B cell (primary cell): ENCODE measurements around the gene OXCT1. TPM values are rescaled to one million over a fixed set of nuclear protein-coding genes. Genes with fewer than 3 reads are reported as not detected.

Experiments
- ATAC-seq: fragments of 200-7000 bp; cut with Tn5 transposase; one replicate; pipeline ENCODE4 v1.10.0; 2021; ENCODE audit warnings: low read depth, mild to moderate bottlenecking, moderate number of reproducible peaks, moderate library complexity
- CTCF ChIA-PET: fragments of 350-600 bp; sonication (Branson Sonifier 250); formaldehyde crosslinking; loops from one replicate; lab custom pipeline; 2021; ENCODE audit warnings: antibody characterized with exemption, inconsistent platforms; lab: Charles Lee
- POLR2A ChIA-PET: fragments of 350-600 bp; sonication (Branson Sonifier 250); formaldehyde crosslinking; loops from one replicate; lab custom pipeline; 2021; ENCODE audit warnings: antibody characterized with exemption; lab: Charles Lee
- DNase-seq: peaks from one replicate; pipeline ENCODE4 v3.0.0; 2013
- H2AFZ ChIP-seq: 2 replicates; pipeline ENCODE4 v1.6.1; 2012; ENCODE audit warnings: mild to moderate bottlenecking, low read depth, low read length; ENCODE audit not compliant: insufficient read depth, poor library complexity, severe bottlenecking
- H3K27ac ChIP-seq, 2 donors: 1 replicate in 1 of 2; 2 replicates in 1 of 2; pipeline ENCODE4 v1.5.1; 2012 to 2013; ENCODE audit warnings: low read length in 2 of 2, mild to moderate bottlenecking in 2 of 2, moderate library complexity in 1 of 2
- H3K27me3 ChIP-seq, 4 experiments: fragments of 200-600 bp in 1 of 4; sonication (generic) in 1 of 4; replicated peaks in 1 of 4; 1 replicate in 2 of 4; 2 replicates in 2 of 4; pipeline versions ENCODE4 v1.6.1 to v1.7.0; 2013 to 2016; ENCODE audit warnings: low read length in 3 of 4, mild to moderate bottlenecking in 2 of 4, mixed read lengths in 1 of 4, moderate library complexity in 1 of 4; ENCODE audit not compliant: insufficient read depth in 4 of 4, control insufficient read depth in 3 of 4; ENCODE audit errors: control extremely low read depth in 1 of 4
- H3K36me3 ChIP-seq, 2 experiments: replicated peaks in 1 of 2; 1 replicate in 1 of 2; 2 replicates in 1 of 2; pipeline versions ENCODE4 v1.6.1 to v1.7.1; 2013; ENCODE audit warnings: low read length in 1 of 2; ENCODE audit not compliant: insufficient read depth in 2 of 2, control insufficient read depth in 1 of 2; ENCODE audit errors: control extremely low read depth in 1 of 2, extremely low read depth in 1 of 2
- H3K4me1 ChIP-seq, 2 donors: fragments of 200-600 bp in 1 of 2; sonication (generic) in 1 of 2; 1 replicate in 1 of 2; 2 replicates in 1 of 2; pipeline versions ENCODE4 v1.5.1 to v1.6.1; 2013 to 2017; ENCODE audit warnings: low read length in 2 of 2; ENCODE audit not compliant: control insufficient read depth in 2 of 2, insufficient read depth in 2 of 2
- H3K4me2 ChIP-seq: replicated peaks from 2 replicates; pipeline ENCODE3; 2012; ENCODE audit warnings: mild to moderate bottlenecking, low read depth, low read length; ENCODE audit not compliant: poor library complexity, severe bottlenecking
- H3K4me3 ChIP-seq, 5 experiments: fragments of 200-600 bp in 1 of 5; sonication (generic) in 1 of 5; 1 replicate in 3 of 5; 2 replicates in 2 of 5; pipeline versions ENCODE4 v1.5.1 to v1.7.0; 2011 to 2016; ENCODE audit warnings: low read length in 4 of 5, mild to moderate bottlenecking in 4 of 5, low read depth in 2 of 5, control low read depth in 1 of 5, moderate library complexity in 1 of 5; ENCODE audit not compliant: insufficient read depth in 1 of 5; ENCODE audit errors: control extremely low read depth in 1 of 5, extremely low read depth in 1 of 5
- H3K79me2 ChIP-seq: fragments of 200-600 bp; sonication (generic); one replicate; pipeline ENCODE4 v1.6.0; 2016; ENCODE audit warnings: low read length; ENCODE audit not compliant: control insufficient read depth, insufficient read depth
- H3K9ac ChIP-seq: fragments of 200-600 bp; sonication (generic); 2 replicates; pipeline ENCODE4 v1.6.1; 2017; ENCODE audit warnings: mild to moderate bottlenecking, low read length, moderate library complexity
- H3K9me3 ChIP-seq, 3 donors: one replicate each; pipeline versions ENCODE4 v1.6.1 to v1.7.1; 2013; ENCODE audit warnings: low read length in 2 of 3; ENCODE audit not compliant: control insufficient read depth in 2 of 3, insufficient read depth in 1 of 3; ENCODE audit errors: control extremely low read depth in 1 of 3
- H4K20me1 ChIP-seq: 2 replicates; pipeline ENCODE4 v1.6.0; 2012; ENCODE audit warnings: mild to moderate bottlenecking, low read length; ENCODE audit not compliant: insufficient read depth, control insufficient read depth, poor library complexity, severe bottlenecking
- H3K27ac Mint-ChIP-seq: one replicate; pipeline ENCODE4 v1.8.0; 2021; ENCODE audit warnings: mixed read lengths
- H3K27me3 Mint-ChIP-seq: one replicate; pipeline ENCODE4 v1.8.0; 2021; ENCODE audit warnings: mixed read lengths
- H3K4me1 Mint-ChIP-seq: one replicate; pipeline ENCODE4 v1.8.0; 2021; ENCODE audit warnings: mixed read lengths
- H3K4me3 Mint-ChIP-seq: one replicate; pipeline ENCODE4 v1.8.0; 2021; ENCODE audit warnings: mixed read lengths
- H3K9me3 Mint-ChIP-seq: one replicate; pipeline ENCODE4 v1.8.0; 2022; ENCODE audit warnings: mixed read lengths; ENCODE audit not compliant: insufficient read depth
- EZH2 ChIP-seq: IDR thresholded peaks from 2 replicates; pipeline ENCODE4 v1.6.1; 2012; ENCODE audit warnings: borderline replicate concordance, low read depth, mild to moderate bottlenecking, moderate library complexity, low read length; ENCODE audit not compliant: insufficient read depth, poor library complexity, severe bottlenecking
- WGBS: methylation state at CpG from one replicate; pipeline ENCODE4 v1.1.5; 2013; ENCODE audit warnings: missing lambda C conversion rate; ENCODE audit not compliant: insufficient coverage; 5-methylcytosine and 5-hydroxymethylcytosine counted together
- intact Hi-C: fragments of 100-400 bp; cut with micrococcal nuclease; formaldehyde crosslinking; loops from one replicate; pipeline ENCODE4 v1.10.0; 2022
- polyA plus RNA-seq: library from polyadenylated mRNA; depleted of rRNA; stranded (reverse); fragments of >200 nt; gene quantifications from 2 replicates; pipeline ENCODE4 v1.2.3, GENCODE V29; 2012
- total RNA-seq, 2 donors: library from RNA; stranded (reverse); fragments of 120-200 nt in 1 of 2; gene quantifications; 1 replicate in 1 of 2; 2 replicates in 1 of 2; pipeline versions ENCODE4 v1.2.3 to v1.2.4, GENCODE V29; 2013 to 2022
- TF ChIP-seq, protein P1 (sequence below): fragments of 200-600 bp; IDR thresholded peaks from one replicate; pipeline ENCODE4 v1.8.0; 2022; ENCODE audit warnings: antibody characterized with exemption, mild to moderate bottlenecking

OXCT1 gene
- total and polyA plus RNA-seq, 2 donors (not counting 1 experiment from before 2014, with no cell fraction given) = 11.0 to 35.6 TPM

DNA sequence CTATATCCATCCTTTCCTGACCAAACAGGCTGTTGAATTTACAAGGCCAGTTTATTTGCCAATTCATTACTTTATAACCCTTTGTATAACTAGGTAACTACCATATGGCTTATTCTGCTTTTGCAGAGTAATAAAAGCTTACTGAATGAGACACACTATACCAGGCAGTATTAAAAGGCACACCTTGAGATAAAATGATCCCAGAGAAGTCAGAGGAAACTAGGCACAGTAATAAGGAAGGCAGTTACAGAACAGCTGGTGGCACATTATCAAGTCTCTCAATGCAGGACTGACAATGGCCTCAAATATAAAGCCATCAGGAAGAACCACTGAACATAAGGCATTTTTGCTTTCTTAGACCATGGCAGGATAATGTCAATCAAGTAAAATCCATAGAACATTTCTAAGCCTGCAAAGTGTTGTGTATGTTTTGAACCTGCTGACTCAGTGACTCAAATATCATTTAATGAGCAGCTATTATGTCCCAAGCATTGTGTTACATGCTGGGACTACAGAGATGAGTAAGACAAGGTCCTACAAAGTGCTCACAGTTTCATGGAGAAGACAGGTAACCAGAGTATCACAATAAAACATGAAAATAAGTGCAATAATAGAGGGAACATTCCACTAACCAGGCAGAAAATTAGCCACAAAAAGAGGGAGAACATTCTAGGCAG is 52.5 kb downstream of the OXCT1 start:
- ChIA-PET CTCF (no interaction called here), POLR2A (no interaction called here)
- Histone ChIP-seq H3K79me2 (no peaks in the 10 kb centered on the region), H3K9me3 (no peaks in the 10 kb centered on the region), H3K27ac (no peak overlapping the region), H3K27me3 (no peaks in the 10 kb centered on the region), H3K4me1 (no peaks in the 10 kb centered on the region), H3K4me3 (no peak overlapping the region), H3K9ac (no peak overlapping the region), H3K4me2 (no peak overlapping the region), H2AFZ (no peak overlapping the region), H4K20me1 (peaks cover 9% of the 10 kb centered on the region), H3K36me3 (peaks cover 0 to 2% of the 10 kb centered on the region in 2 experiments)
- Mint-ChIP-seq H3K27ac (no peak overlapping the region), H3K4me1 (peaks cover 11% of the 10 kb centered on the region), H3K9me3 (peaks cover 2% of the 10 kb centered on the region), H3K27me3 (no peaks in the 10 kb centered on the region), H3K4me3 (no peak overlapping the region)
- DNase-seq = no peak
- no peak for ATAC-seq
- TF ChIP-seq EZH2 = no peak
- TF ChIP-seq, protein P1, sequence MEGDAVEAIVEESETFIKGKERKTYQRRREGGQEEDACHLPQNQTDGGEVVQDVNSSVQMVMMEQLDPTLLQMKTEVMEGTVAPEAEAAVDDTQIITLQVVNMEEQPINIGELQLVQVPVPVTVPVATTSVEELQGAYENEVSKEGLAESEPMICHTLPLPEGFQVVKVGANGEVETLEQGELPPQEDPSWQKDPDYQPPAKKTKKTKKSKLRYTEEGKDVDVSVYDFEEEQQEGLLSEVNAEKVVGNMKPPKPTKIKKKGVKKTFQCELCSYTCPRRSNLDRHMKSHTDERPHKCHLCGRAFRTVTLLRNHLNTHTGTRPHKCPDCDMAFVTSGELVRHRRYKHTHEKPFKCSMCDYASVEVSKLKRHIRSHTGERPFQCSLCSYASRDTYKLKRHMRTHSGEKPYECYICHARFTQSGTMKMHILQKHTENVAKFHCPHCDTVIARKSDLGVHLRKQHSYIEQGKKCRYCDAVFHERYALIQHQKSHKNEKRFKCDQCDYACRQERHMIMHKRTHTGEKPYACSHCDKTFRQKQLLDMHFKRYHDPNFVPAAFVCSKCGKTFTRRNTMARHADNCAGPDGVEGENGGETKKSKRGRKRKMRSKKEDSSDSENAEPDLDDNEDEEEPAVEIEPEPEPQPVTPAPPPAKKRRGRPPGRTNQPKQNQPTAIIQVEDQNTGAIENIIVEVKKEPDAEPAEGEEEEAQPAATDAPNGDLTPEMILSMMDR = no peak
- intact Hi-C loops = no loop called here

DNA sequence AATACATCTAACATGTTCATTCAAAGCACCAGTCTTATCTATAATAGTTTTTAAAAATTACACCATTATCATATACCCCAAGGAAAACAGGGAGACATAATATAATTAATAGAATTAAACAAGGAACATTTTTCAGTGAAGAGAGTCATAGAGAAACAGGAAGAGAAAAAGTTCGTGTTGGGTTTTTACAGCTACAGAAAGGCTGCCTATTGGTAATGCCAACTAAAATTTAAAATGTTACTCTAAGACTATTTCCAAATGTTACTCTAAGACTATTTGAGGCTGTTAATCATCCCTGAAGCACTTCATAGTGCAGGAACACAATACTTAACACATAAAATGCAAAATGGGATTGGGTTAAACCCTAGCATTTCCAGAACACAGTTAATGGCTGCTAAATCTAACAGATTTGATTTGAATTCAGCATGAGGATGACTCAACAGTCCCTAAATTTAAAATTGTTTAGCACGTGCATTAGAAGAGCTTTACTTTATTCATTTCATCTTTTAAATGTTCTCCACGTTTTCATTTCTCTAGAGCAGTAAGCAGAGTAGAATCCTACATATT is 54.5 kb downstream of the OXCT1 start:
- no peaks in the 10 kb centered on the region for H3K27me3 ChIP-seq
- no peak overlapping the region for H3K4me3 ChIP-seq
- no peak overlapping the region for H3K27ac Mint-ChIP-seq
- no peaks in the 10 kb centered on the region for H3K27me3 Mint-ChIP-seq
- peaks cover 9% of the 10 kb centered on the region for H4K20me1 ChIP-seq
- no peaks in the 10 kb centered on the region for H3K4me1 ChIP-seq
- ChIA-PET POLR2A (no interaction called here), CTCF (interaction anchor here (1.1 kb wide), 1 partner anchor 40 kb away, joined by 3 read pairs; no protein-coding TSS in a partner anchor)
- H2AFZ ChIP-seq = no peak overlapping the region
- H3K9me3 ChIP-seq = no peaks in the 10 kb centered on the region
- H3K36me3 ChIP-seq = peaks cover 0 to 2% of the 10 kb centered on the region in 2 experiments
- H3K4me3 Mint-ChIP-seq = no peak overlapping the region
- intact Hi-C loops = no loop called here
- TF ChIP-seq, protein P1 = no peak
- no peak for TF ChIP-seq EZH2
- no peak for DNase-seq
- H3K27ac ChIP-seq = no peak overlapping the region
- peaks cover 11% of the 10 kb centered on the region for H3K4me1 Mint-ChIP-seq
- H3K4me2 ChIP-seq = no peak overlapping the region
- no CpG with 5 or more reads among the region's 3 CpGs for WGBS
- H3K79me2 ChIP-seq = no peaks in the 10 kb centered on the region
- no peak overlapping the region for H3K9ac ChIP-seq
- ATAC-seq = no peak
- H3K9me3 Mint-ChIP-seq = peaks cover 2% of the 10 kb centered on the region
